Astrocyte (in vitro differentiated cells and primary cell): ENCODE measurements around the gene ZNF438.

Experiments used
- CTCF ChIP-seq: IDR thresholded peaks from 2 replicates; pipeline ENCODE4 v1.5.1; 2011; ENCODE audit warnings: low read depth, mild to moderate bottlenecking, inconsistent platforms, low read length, moderate library complexity; ENCODE audit not compliant: insufficient read depth
- EZH2 ChIP-seq: IDR thresholded peaks from 2 replicates; pipeline ENCODE4 v1.6.1; 2012; ENCODE audit warnings: mild to moderate bottlenecking, low read length, inconsistent platforms; ENCODE audit not compliant: insufficient read depth

GRCh38 chr10:31061941-31062340, 30.3 kb upstream of the ZNF438 start:
- TF ChIP-seq CTCF, result no peak
- no peak for TF ChIP-seq EZH2
